HG02759 (cell line): ENCODE results near the gene AGFG2.

Source experiments
- ATAC-seq: cut with Tn5 transposase; IDR thresholded peaks from one replicate; pipeline ENCODE4 v1.9.1; 2021; ENCODE audit warnings: mild to moderate bottlenecking, moderate library complexity; ENCODE audit not compliant: unreplicated experiment

AGFG2 gene

DNA sequence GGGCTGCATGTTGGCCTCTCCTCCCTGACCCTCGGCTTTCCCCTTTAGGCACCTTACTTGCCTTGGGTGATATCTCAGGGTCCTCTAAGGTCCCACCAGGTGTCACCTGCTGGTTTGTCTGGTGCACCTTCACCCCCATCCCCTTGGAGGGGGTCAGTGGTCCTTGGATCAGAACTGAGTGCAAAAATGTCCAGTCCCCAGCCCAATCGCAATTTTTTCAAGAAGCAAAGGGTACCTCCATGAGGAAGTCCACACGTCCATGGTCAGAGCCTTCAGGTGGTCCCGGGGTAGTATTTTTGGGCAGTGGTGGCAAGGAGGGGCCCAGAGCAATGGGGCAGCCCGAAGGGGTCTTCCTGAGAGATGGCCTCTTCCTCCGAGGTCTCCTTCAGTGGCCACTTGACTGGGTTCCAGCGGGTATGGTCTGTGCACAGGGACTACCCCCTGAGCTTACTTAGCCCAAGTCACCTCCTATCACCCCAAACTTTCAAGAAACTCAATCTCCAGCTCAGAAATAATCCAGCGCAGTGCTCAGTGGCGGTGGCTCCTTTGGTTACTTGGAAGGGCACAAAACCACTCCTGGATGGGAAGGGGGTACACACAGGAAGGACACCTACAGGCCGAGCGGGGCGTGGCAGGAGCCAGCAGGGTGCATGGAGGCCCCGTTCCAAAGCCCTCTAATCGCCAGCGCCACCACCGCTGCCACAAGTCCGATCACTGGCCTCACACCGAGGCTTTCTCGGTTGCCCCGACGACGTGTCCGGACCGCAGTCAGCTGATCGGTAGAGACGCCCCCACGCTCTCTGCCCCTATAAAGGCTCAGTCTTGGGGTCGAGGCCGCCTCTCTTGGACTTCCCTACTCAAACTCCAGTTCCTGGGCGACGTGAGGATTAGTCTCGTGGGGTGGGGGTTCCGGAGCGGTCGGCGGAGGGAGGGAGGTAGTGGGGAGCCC lies 30.2 kb downstream of the AGFG2 start:
- ATAC-seq: peak; percentile 44

- no peak for ATAC-seq
Measured at GRCh38 chr7:100570954-100571828, 32.2 kb downstream of the AGFG2 start.

DNA sequence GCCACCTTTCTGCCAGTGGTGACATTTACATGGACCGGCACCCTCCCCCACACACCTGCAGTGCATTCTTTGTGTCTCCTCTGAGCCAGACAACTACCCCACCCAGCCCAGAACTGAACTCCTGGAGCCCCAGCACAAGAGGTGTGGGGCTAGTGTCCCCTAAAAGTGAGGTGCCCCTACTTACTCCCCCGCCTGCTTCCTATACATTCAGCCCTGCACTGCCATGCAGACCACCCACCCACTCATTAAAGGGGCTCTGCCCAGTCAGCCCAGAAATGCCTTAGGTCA lies 32.8 kb downstream of the AGFG2 start:
- no peak for ATAC-seq

GRCh38 chr7:100572281-100572948 lies 33.4 kb downstream of the AGFG2 start:
- no peak for ATAC-seq

DNA sequence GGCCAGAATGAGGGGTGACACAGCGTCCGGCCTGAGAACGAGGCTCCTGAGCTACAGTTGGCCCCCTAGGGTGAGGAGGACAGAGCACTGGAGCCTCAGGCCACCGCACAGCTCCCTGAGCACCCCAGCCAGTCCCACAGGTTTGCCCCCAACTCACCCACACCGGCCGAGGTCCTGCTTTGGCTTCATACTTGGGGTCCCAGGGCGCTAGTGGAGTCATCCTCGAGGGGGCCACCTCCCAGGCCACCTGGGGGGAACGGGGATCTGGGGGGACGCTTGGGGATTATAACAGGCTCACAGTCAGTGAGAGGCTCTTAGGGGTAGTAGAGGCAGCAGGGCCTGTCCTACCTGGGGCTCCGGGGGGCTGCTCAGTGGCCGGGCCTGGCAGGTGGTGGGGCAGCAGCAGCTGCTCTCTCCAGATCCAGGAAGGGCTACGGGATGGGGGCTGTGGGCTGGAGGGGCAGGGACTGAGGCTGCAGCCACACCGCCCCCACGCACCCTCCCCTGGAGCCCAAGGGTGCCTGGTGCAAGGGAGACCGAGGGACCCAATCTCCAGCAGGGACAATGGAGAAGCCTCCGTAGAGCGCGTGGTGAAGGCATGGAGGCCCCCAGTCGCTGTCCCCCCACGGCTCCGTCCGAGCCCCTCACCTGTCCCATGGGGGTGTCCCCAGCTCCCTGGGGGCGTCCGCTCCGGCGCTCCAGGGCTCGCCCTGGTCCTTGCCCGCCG lies 34.1 kb downstream of the AGFG2 start:
- ATAC-seq: no peak

GRCh38 chr7:100573691-100574361 lies 34.8 kb downstream of the AGFG2 start, which contains the start of gene SAP25:
TSS of gene SAP25 (minus strand) at chr7:100573900. CDS start at chr7:100573742, 158 bp downstream.
- ATAC-seq: no peak

DNA sequence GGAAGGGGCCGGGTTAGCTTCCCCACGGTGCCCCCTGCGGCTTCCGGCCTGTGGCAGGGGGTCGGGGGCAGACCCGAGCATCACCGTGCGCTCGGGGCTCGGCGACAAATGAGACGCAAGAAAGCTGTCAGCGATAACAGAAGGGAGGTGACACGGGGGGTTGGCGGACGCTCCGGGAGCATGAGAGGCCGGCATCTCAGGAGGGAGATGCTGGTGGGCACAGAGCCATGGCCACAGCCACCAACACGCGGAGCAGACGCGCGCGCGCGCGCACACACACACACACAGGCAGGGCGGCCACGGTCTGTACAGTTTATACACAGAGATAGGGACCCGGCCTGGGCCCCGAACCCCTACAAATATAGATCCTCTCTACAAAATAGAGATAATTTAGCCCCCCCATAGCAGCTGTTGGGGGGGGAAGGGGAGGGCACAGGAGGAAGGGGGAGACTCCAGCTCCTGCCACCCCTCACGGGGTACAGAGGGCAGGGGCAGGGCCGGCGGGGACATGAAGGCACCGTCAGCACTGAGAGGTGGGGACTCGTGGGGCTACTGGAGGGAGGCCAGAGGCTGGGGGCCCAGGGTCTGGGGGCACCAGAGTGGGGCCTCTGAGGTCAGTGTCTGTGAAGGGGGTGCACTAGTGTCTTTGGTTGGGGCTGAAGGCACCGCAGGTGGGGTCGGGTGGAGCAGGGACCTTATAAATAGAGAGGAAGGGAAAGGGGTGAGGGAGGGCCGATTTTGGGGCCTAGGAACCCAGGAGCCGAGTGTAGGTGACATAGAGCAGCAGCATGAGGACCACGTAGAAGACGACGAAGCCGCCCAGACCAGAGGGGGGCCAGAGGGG lies 35.6 kb downstream of the AGFG2 start:
- ATAC-seq: no peak

GRCh38 chr7:100575206-100575631 lies 36.2 kb downstream of the AGFG2 start:
- no peak for ATAC-seq

GRCh38 chr7:100575746-100576383 lies 36.9 kb downstream of the AGFG2 start:
- ATAC-seq: no peak

DNA sequence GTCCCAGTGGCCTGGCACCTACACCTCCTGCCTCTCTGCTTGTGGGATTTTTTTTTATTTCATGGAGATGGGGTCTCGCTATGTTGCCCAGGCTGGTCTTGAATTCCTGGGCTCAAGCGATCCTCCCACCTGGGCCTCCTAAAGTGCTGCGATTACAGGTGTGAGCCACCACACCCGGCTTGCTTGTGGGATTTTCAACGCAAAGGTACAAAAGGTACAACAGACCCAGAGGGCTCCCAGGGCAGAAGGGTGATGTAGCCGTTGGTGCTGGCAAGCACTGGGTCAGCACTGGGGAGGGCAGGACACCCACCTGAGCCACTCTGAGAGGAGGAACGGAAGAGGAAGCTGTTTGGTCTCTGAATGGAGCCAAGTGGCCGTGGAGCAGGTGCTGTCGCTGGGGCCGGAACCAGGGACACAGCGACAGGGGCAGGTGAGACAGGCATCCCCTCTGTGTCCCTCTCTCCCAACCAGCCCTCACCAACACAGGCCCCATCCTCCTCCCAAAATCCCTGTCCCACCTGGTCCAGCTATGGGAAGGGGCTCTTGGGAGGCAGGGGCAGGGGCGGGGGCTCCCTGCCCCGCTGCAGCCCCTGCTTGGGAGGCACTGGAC lies 37.5 kb downstream of the AGFG2 start:
- ATAC-seq: no peak

GRCh38 chr7:100577103-100577502 lies 38.1 kb downstream of the AGFG2 start:
- ATAC-seq: no peak

DNA sequence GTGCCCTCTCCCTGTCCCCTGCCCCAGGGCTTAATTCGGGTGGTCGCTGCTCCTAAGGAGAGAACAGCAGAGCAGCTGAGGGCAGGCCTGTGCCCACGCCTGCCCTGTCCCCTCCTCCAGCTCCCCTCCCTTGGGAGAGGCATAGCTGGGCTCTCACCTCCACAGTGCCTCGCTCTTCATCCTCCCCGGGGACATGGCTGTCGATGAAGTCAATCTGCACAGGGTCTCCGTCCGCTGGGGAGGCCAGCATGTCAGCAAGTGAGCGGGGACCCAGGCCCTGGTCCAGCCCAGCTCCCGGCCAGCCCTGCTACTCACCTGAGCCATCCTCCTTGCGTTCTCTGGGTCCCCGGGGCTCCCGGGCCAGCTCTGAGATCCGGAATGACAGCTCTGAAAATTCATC lies 38.5 kb downstream of the AGFG2 start:
- no peak for ATAC-seq

GRCh38 chr7:100578246-100579183 lies 39.5 kb downstream of the AGFG2 start:
- no peak for ATAC-seq

DNA sequence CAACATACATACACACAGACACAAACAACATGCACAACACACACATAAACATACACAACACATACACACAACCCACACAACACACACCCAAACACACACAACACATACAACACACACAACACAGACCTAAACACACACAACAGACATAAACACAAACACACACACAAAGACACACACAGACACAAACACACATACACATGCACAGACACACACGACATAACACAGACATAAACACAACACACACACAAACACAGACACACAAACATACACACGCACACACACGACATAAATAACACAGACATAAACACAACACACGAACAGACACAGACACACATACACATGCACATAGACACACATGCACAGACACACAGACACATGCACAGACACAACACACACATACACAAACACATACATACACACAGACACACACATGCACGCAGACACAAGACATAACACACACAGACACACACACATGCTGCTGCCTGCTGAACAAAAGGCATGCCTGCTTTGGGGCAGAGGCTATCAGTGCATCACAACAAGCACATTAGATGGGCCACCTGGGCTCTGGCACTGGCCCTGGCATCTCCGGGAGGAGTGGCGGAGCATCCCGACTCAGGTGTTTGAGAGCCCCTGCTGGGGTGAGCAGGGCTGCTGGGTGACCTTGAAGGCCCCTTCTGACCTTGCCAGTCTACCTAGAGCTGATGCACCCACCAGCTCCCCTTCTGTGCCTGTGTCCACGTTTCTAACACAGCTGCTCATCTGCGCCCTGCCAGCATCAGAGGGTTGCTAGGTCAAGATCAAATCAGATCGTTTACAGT lies 41.7 kb downstream of the AGFG2 start:
- ATAC-seq: no peak

DNA sequence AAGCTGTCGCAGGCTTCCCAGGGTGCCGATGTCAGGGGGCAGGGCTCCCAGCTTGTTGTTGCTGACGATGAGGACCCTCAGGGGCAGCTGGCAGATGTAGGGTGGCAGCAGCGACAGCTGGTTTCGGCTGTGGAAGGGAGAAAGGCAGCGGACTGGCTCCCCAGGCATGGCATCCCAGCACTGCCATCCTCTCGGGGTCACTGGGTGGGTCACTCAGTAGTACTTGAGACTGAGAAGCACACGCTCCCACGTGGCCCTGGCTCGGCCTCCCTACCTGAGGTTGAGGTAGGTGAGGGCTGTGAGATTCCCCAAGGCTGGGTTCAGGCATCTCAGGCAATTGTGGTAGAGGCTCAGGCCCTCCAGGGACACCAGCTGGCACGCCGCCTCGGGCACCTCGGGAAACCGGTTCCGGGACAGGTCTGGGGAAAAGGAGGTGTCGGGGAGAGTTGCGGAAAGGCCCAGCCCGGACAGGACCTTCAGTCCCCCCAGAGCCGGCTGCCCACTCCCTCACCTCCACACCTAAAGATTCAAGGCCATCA lies 43.1 kb downstream of the AGFG2 start:
- no peak for ATAC-seq

GRCh38 chr7:100582650-100583049 lies 43.6 kb downstream of the AGFG2 start:
- ATAC-seq: no peak
